Activated CD4-positive, alpha-beta T cell treated with anti-CD3 and anti-CD28 coated beads, Interleukin-2, amount 50 U/mL, for 24 hours (primary cell): ENCODE results near the gene CNBD2.
"Not testable (repeated sequence)": the region's sequence is repeated elsewhere in the genome, so short reads cannot be mapped to it uniquely, and the experiment has no call there.

ENCODE experiments used
- DNase-seq, 2 donors: peaks; one replicate each; pipeline ENCODE4 v3.0.0-alpha.2; 2020; ENCODE audit warnings: low read depth in 1 of 2, low spot score in 1 of 2

The CNBD2 gene

DNA sequence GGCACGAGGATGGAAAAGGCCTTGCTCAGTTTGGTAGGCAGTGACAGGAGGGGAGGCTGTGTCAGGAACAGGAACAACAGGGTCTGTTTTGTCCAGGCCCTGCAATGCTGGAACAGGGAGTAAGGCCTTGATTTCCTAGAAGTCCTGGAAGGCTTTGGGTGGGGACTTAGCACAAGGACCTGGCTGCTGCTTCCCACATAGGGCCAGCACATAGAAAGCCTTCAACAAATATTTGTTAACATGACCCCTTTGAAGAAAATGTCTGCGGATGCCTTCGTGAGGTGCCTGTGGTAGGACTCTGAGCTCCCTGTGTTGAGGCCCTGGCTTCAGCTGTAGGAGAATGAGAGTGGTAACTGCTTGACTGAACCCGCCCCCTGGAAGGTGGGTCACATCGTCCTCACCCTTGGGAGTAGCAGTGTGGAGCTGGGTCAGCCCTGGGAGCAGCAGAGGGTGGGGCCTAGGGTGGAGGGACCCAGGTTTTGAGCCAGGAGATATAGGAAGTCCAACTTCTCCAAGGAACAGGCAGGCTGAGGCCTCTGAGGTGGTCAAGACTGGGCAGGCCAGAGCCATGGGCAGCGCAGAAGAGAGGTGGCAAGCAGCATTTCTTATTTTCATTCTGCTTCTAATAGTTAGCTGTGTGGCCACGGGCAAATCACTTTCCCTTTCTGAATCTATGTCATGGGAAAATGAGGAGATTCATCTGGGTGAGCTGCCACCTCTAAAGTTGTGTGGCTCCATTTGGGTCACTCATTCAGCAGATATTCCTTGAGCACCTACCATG is 50.0 kb downstream of the CNBD2 start:
- DNase-seq = no peak

DNA sequence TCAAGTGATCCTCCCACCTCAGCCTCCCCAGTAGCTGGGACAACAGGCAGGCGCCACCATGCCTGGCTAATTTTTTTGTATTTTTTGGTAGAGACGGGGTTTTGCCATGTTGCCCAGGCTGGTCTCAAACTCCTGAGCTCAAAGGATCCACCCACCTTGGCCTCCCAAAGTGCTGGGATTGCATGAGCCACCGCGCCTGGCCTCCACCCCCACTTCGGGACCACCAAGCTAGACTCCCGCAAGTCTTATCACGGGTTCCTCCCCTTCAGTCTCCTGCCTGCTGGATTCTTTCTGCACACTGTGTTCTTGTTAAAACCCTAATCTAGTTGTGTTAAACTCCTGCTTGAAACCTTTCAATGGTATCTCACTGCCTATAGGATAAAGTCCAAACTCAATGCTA is 57.7 kb downstream of the CNBD2 start:
- DNase-seq = not testable (repeated sequence)

- DNase-seq = no peak
Observed at GRCh38 chr20:36028106-36028808, 59.9 kb downstream of the CNBD2 start.

GRCh38 chr20:36030149-36030548 is 61.8 kb downstream of the CNBD2 start:
- no peak for DNase-seq

DNA sequence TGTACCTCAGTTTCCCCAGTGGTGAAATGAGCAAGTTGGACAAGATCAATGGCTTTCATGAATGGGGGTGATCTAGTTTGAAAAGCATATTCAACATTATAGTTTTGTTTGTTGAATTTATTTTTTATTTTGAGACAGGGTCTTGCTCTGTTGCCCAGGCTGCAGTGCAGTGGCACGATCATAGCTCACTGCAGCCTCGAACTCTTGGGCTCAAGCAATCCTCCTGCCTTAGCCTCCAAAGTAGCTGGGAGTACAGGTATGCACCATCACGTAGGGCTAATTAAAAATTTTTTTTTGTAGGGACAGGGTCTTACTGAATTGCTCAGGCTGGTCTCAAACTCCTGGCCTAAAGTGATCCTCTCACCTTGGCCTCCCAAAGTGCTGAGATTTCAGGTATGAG is 63.4 kb downstream of the CNBD2 start:
- DNase-seq = no peak

- DNase-seq = no peak
Observed at GRCh38 chr20:36034875-36035274, 66.5 kb downstream of the CNBD2 start.

- DNase-seq = no peak
Observed at GRCh38 chr20:36035745-36036144, 67.4 kb downstream of the CNBD2 start.

DNA sequence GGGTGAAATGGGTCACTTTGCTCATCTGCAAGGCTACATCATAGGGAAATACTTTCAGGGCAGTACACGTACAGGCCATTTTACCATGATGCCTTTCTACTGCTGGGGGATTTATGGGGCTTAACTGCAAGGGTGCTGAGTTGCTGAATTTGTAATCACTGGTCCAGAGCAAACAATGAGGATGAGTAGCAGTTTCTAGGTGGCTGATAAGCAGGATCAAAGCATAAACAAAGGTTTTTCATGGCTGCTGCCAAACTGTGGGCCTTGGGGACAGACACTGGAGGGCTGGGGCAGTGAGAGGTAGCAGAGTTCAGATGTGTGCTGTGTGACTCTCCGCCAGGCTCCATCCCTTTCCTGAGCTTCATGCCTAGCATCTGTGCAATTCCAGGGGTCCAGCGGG is 68.3 kb downstream of the CNBD2 start:
- no peak for DNase-seq

GRCh38 chr20:36040571-36040970 is 72.2 kb downstream of the CNBD2 start:
- DNase-seq = no peak

DNA sequence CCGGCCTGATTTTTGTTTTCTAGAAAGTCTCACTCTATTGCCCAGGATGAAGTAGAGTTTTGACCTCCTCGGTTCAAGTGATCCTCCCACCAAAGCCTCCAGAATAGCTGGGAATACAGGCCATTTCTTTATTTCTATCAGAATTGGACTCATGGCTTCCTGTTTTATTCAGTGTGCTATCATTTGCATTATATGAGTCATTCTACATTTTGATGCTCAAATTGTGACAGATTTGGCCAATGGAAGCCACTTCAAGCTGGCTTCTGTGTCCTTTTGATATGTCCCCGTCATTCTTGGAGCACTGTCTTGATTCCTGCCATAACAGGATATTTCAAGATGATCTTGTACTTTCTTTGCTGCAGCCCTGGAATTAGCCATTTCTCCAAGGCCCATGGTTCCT is 75.1 kb downstream of the CNBD2 start:
- no peak for DNase-seq

- DNase-seq = no peak
Observed at GRCh38 chr20:36043892-36044515, 75.6 kb downstream of the CNBD2 start.

DNA sequence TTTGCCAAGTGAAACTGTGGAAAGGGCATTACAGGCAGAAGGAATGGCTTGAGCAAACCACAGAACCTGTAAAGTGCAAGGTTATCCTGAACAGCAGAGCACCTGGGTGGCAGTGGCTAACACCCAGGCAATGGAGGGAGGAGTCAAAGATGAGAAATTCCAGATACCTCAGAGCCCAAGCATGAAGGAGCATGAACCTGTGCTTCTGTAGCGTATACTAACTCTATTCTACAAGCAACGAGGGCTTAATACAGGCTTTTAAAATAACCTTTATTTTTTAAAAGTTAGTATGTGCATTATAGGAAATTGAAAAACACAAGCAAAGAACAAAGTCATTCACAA is 77.0 kb downstream of the CNBD2 start:
- DNase-seq = no peak

DNA sequence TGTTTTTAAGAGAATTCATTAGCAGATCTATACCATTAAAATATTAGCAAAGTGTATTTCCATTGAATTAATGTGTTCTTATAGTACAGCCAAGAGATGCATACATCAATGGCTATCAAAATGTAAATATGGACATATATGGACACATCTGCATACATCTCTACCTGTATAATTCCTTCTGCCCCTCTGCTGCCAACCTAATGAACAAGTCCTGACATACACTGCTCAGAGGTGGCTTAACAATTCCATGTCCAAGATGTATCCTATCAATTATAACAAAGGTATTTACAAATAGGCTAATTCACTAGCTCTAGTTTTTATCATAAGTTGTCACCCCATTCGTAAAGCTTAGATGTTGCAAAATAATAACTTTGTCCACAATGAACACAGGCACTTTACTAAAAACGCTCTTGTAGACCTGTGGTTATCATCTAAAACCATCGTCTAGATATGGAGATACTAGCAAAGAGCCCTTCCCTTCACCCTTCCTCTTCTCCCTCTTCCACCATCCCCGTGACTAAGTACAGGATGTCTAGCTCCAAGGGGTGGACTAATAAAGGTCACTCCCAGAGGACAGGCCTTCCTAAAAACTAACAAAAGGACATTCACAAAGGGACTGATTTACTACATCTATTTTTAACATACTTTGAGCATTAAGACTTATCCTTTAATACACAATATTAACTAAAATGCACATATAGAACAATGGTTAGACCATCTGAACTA is 77.8 kb downstream of the CNBD2 start:
- not testable (repeated sequence) for DNase-seq

- not testable (repeated sequence) for DNase-seq
Observed at GRCh38 chr20:36049408-36049807, 81.0 kb downstream of the CNBD2 start.

DNA sequence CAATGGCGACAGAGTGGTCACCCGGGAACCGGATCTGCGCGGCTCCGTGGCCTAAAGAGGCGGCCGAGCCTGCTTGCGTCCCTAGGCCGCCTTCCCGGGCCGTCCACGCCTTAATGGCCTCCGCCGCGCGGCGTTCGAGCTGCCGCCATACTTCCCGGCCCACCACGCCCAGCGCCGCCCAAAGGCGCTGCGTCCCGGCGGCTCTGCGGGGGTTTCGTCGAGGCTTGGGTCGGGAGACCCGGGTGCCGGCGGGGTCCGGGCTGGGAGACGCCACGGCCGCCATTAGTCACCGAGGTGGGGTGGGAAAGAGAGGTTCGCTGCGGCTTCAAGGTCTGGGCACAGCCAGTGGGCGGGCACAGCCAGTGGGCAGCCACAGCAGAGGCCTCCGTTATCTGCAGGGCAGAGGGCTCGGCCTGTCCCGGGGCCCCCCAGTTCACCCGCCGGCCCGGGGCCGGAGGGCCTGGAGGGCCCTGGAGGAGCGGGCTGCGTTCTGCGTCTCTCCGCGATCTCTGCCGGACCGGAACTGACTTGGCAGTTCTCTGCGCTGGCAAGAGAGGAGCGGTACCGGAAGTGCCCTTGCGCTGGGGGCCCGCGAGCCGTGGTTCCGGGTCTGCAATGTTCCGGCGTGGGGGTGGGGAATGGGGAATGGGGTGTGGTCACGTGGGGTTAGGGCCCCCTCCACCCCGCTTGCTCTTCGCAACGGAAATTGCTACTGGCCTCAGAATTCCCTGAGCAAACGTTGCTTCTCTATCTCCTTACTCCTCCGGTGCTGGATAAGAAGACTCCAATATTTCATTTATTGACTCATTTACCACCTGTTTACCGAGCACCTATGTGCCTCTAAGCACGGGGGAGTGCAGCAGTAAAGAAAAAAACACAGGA is 82.3 kb downstream of the CNBD2 start:
- peak; percentile 88 to 91 for DNase-seq

- DNase-seq = no peak
Observed at GRCh38 chr20:36051318-36052116, 83.1 kb downstream of the CNBD2 start.

DNA sequence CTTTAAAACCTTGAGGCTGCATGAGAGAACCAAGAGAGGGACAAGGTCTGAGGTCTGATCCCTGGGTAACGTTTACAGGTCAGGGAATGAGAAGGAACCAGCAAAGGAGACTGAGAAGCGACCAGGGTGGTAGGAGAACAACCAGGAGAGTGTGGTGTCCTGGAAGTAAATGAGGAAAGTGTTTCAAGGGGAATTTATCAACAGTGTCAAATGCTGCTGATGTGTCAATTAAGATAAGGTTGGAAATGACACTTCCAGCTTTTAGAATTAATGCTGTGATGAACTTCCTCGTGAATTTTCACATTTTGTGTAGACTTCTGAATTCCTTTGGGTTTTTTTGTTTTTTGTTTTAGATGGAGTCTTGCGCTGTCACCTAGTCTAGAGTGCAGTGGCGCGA is 83.7 kb downstream of the CNBD2 start:
- no peak for DNase-seq

- DNase-seq = not testable (repeated sequence)
Observed at GRCh38 chr20:36053863-36054518, 85.6 kb downstream of the CNBD2 start.

DNA sequence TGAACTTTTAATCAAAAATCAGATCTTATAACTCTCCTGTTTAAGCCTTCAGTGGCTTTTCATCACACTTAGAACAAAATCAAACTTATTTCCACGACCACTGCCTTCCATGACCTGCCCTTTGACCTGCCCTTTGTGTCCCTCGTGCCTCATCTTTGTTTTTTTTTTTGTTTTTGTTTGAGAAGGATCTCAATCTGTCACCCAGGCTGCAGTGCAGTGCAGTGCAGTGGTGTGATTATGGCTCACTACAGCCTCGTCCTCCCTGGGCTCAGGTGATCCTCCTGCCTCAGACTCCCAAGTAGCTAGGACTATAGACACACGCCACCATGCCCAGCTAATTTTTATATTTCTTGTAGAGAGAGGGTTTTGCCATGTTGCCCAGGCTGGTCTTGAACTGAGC is 86.8 kb downstream of the CNBD2 start:
- DNase-seq = no peak
